HG02678 (cell line): ENCODE results near the gene RASGRF1.

Source experiments
- ATAC-seq: cut with Tn5 transposase; IDR thresholded peaks from one replicate; pipeline ENCODE4 v1.9.1; 2021; ENCODE audit warnings: mild to moderate bottlenecking, moderate library complexity; ENCODE audit not compliant: unreplicated experiment

RASGRF1 gene

DNA sequence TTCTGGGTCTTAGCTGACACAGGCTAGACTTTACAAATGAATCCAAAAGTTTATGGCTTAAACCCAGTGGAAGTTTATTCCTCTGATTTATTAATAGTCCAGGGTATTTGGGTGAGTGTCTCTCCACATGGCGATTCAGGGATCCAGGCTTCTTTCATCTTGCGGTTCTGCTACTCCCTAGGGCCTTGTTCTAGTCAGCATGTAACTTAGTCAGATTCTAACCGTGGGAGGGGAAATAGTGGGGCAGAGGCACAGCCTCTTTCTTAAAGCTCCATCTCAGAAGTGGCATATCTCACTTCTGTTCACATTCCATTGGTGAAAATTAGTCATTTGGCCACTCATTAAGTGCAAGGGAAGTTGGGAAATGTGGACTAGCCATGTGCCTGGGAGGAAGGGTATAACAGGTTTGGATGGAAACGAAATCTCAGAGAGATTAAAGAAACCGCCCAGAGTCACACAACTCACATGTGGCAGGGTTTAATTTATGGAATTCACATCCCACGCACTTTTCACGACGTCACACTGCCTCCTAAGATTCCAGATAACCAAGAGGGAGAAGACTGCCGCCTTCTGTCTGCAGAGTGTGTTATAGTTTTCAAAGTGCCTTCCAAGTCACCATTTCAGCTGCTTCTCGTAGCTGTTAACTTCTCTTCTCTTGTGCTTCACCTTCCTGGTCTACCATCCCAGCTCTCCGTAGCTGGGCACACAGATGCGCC lies 11.4 kb upstream of the RASGRF1 start:
- no peak for ATAC-seq

DNA sequence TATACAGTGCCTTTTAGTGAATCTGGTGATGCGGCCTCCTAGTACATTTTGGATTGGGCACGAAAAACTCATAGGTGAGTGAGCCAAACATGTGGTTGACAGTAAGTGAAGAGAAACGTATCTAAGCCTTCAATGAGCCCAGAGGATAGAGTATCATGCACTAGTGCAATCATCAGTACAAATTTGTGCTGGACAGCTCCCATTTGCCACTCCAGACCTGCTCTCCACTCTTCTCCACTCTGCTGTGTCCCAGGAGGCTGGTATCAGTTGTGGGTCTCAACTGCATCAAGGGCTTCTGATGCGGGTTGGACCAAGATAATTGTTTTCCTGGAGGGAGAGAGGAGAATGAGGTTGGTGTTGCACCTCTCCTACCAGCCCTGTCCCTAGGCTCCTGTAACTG lies 9.1 kb upstream of the RASGRF1 start:
- ATAC-seq, result no peak

DNA sequence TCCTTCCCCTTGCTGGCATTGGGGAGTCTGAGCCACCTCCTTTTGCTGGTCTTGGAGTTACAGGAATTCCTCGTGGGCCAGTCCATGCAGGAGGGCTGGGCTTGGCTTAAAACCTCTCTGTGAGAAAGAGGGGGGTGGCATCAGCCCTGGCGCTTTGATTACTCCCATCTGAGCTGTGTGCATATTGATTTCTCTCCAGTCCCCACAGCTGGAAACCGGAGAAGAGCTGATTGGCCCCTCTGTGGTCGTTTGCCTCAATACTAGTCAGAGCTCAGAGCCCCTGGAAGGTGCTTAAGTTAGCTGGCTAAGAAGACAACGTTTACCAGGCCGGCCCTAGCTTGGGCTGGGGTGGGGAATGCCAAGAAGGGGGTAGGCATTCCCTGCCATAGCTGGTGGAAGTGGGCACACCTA lies 4.0 kb upstream of the RASGRF1 start:
- no peak for ATAC-seq

DNA sequence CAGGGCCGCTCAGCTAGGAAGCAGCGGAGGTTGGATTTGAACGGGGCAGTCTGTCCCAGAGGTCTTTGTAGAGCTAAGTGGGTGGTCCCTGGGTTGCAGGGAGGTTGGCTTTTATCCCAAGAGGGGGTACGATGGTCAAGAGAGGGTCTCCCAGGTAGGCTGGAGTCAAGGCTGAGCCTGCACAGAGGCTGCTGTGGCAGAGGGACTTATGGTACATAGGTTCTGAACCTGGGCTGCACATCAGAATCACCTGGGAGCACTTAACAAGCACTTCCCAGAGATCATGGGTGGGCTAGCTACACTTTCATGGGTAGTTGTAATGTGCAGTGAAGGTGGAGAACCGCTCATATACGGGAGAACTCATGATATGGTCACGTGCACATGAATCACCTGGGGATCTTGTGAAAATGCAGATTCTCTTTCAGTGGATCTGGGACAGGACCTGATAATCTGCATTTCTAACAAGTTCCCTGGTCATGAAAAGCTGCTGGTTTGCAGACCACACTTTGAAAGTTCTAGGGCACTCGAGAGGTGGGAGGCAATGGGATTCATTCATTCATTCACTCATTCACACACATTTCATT lies 2.9 kb upstream of the RASGRF1 start:
- ATAC-seq, result no peak

DNA sequence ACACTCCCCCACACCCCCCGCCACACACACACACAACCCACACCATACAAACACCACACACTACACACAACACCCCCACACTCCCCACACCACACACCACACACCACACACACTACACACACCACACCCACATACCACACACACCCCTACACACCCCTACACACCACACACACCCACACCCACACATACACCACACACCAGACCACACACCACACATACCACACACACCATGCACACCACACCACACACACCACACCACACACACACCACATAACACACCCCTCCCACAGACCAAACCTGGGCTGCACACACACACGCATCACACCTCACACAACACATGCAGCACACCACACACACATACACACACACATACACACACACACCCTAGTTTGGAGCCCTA lies 1.8 kb upstream of the RASGRF1 start:
- ATAC-seq, result no peak

DNA sequence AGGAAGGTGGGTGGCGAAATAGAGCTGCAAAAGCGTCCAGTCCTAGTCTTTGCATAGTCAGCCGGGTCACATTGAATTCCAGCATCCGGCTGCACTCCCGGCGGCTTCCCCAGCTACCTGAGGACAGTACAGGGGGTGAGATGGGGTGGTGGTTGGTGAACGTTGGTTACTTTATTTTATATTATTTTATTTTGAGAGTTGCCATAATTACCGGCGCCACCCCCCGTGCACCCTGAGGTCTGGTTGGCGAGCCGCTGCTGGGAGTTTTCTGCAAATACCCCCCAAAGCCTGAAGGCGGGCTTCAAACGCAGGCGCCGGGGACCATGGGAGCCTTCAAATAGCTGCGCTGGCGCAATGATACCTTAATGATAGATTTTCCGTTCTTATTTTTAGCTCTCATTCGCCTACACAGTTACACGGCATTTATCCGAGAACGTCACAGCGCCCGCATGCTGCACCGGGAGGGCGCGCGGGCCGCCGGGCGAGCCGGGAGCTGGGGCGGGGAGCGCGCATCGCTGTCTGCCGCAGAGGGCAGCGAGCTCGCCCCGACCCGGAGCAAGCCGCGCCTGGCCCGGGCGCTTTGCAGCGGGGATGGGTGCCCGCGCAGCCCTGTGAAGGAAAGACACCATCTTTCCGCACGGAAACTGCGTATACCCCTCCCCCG lies 756 bp upstream of the RASGRF1 start:
- ATAC-seq, result no peak

DNA sequence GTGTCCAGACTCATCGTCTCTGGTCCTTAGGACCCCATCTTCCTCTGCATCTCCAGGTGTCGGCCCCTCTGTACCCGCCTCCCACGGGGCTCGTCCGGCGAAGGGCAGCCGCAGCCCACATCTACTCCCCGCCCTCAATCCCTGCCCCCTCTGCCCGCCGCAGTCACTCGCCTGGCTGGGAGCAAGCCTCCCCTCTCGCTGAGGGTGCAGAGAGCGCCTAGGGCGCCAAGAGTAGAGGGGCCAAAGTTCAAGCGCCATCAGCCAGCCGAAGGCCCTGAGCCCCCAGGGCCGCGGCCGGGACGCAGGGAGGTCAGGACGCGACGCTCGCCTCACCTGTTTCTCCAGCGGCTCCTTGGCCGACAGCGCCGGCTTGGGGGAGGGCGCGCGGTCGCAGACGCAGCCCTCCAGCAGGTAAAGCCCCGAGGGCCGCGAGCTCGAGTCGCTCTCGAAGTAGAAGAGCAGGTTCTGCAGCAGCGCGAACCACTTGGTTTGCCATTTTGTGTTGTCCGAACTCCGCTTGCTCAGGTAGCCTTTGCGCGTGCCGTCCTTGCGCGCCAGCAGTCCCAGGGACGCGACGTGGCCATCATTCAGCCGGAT lies 592 bp downstream of the RASGRF1 start:
- no peak for ATAC-seq

DNA sequence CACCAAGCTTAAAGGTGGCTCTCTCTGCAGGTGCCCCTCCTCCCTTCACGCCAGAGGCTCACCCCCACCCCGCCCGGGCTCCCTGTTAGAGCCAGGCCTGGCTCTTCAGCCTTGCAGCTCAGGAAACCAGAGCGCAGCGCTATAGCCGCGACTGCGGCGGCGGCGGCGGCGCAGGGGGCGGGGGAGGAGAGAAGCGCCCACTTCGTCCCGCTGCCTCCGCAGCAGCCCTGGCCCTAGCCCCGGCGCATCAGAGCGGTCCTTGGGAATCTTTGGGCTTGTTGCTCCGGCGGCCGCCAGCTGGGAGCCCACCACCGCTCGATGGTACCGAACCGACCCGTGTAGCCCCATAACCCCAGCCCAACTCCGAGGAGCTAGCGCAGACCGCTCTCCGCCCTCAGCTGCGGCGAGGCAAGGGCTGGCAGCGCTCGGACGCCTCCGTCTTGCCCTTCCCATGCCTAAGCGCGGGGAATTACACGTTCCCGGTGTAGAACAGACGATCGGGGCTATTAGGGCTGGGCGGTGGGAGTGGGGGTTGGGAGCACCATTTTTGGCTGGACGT lies 1.2 kb downstream of the RASGRF1 start:
- ATAC-seq, result no peak

DNA sequence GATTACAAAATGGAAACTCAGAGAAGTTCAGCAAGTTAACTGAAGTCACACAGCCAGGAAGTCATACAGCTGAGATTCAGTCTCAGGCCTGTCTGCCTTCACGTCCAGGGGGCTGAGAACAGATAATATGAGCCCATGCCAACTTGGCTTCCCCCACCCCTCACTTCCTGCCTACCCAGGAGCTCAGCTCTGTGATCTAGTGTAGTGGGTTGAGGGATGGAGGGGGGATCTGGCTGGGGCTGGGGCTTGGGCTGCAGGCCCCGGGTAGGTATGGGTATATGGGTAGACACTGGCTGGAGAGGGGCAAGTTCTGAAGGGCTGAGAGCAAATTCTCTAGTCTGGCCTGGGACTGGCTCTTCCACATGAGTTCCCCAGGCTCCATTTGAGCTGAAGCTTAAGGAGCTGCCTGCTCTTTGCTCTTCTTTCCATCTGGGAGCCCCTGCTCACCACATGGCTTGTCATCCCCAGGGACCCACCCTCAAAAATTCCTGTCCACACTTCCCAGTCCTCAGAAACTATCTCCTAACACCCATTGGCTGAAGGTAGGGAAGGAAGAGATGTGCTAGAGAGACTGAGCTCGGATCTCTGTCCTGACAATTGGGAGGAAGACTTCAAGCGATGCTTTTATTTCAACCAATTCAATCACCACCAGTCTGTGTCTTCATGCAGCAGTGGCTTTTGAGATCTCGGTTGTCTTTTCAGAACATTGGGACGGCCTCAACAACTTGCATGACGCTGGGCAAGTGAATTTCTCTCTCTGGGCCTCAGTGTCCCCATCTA lies 2.0 kb downstream of the RASGRF1 start:
- ATAC-seq, result no peak

DNA sequence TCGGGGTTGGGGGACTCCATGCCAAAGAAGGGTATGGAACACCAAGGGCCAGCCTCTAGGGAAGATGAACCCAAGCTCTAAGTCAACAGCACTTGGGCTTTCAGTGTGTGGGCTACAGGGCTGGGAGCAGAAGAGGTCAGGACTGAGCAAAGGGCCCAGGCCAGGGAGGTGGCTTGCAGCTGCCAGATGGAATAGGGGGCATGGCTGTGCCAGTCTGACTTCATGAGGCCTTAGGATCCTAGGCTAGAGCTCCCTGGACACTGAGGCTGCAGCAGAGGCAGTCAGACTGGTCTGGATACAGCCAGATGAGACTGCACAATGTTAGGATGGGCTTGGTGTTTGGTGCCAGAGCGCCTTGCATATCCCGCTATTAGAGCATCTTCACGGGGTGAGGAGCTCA lies 3.8 kb downstream of the RASGRF1 start:
- no peak for ATAC-seq

DNA sequence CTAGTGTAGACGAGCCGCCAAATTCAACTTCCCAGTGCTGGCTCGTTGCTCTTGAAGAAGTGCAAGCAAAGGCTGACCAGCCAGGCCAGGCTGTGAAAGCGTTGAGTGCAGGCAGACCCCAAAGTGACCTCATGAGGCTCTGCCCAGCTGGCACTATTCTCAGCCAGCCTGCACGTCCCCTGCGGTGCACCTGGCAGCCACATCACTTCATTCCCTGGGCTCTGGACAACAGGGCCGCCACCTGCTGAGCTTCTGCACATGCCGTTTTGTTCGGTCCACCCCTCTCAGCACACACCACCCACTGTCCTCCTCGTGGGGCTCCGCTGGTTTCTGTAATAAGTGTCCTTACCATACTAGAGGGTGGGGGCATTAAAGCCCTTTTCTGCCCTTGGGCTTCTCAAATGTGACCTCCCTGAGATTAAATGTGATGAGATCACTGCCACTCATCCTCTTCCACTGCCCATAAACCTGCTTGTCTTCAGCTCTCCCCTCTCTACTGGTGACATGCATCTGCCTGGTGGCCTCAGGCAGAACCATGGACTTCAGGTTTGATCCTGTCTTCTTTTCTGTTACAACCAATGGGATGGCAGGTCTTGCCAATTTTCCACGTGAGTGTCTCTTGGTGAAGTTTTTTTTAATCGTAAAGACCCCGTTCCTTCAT lies 6.1 kb downstream of the RASGRF1 start:
- no peak for ATAC-seq

DNA sequence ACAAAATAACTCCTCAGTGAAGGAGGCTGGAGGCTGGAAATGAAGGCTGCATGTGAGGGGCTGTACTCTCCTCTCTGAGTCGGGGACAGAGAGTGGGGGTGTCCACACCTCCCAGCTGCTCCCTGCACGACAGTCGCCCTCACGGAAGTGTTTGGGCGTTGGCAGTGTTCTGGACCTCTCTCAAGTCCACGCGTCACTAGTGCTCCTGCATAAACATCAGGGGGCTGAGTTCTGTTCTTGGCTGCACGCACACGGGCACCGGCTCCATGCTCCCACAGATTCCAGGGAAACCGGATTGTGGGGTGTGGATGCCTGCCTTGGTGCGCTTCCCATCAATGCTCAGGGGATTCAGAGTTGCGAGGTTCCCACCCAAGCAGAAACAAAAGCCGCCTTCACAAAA lies 7.4 kb downstream of the RASGRF1 start:
- no peak for ATAC-seq

DNA sequence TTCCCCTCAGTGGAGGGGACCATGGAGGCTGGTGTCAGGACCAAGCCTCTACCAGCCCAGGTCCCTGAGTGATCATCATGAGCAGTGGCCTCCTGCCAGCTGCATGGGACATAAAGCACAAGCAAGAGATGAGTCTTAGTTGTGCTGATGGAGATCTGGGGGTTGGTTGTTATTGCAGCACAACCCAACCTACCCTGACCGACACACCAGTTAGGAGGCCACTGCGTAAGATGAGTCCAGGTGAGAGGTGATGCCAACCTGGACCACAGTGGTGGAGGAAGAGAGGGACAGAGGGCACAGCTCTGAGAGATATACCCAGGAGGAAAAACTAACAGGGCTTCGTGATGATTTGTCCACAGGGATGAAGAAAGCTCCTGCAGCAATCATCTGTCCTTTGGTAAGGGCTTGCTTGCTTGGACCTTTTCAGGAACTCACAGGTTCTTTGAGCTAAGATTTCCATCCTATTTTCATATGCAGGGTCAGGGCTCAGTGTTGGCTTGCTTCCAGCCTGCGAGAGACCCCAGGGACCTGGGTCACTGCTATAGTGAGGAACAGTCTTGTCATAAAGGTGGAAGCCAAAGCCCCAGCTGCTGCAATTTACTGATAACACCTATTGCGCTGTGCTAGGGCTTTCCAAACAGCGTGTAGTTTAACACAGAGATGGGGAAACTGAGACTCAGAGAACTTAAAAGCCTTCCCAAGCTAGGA lies 8.1 kb downstream of the RASGRF1 start:
- no peak for ATAC-seq

DNA sequence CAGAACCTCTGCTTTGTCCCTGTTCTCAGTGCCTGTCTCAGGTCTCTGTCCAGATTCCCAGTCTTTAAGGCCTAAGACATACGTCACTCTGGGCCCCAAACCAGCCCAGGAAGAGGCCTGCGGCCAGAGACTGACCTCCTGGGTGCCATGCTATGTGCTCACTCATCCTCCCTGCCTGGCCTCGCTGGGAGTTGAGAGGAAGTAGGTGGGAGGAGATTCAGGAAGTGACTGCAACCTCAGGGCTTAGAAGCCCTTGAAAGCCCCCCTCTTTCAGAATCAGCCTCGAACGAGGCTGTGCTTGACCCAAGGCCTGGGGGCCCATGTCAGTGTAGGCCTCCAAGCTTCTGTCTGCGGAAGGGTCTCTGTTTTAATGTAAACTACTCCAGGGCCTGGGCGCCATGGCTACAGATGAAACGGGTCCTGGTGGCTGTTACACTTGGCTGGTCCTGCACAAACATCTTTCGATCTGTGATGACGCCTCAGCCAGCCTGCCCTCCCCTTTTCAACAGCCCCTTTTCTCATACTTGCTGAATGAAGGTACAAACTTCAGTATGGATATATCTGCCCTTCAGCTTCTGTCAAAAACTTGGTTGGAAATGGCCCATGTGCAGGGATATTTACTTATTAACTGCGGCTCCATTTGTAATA lies 11.7 kb downstream of the RASGRF1 start:
- ATAC-seq, result no peak

DNA sequence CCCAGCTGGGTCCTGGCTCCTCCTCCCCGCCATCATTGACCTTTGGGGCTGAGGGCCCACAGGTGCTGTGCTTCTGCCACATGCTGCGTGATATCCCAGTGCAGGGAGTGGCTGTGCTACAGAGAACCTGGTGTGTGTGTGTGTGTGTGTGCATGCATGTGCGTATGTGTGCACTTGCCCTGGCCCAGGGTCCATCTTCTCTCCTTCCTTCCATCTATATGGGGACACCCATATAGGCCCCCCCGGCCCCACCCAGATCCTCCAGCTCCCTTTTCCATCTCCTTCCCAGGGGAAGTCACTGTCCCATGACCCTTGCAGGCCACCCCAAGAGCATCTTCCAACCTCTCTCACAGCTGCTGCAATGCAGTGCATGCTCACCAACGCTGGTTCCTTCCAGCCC lies 12.6 kb downstream of the RASGRF1 start:
- no peak for ATAC-seq

DNA sequence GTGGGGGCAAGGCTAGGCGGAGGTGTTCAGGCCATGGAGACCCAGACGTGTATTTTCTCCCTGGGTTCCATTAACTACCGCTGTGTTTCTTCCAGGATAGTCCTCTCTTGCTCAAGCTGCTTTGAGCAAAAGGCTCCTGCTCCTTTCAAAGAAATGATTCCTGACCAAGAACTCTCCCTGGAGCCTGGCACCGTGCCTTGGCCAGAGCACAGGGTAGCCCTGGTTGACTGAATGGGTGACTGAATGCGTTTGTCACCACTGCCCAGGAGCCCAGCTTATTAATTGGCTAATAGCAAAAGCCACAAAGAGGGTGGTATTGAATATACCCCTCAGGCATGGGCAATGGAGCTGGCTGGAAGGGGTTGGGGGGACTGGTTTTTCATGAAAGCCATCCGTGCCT lies 13.9 kb downstream of the RASGRF1 start:
- no peak for ATAC-seq

DNA sequence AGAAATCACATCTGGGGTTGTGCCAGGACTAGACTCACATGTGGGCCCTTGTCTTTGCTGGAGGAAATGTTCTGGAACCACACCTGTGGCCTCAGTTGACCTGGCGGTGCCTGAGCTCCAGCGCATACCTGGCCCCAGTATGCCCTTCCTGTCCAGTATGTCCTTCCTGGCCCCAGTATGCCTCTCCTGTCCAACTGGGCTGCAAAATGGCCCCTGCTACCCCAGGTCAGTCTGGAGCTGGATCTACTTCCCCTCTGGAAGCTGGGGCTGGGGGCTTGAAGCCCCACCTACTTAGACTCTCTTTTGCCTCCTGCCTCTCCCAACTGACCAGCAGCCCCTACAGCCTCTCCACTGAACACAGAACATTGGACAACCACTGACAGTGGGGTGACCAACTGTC lies 15.3 kb downstream of the RASGRF1 start:
- no peak for ATAC-seq

DNA sequence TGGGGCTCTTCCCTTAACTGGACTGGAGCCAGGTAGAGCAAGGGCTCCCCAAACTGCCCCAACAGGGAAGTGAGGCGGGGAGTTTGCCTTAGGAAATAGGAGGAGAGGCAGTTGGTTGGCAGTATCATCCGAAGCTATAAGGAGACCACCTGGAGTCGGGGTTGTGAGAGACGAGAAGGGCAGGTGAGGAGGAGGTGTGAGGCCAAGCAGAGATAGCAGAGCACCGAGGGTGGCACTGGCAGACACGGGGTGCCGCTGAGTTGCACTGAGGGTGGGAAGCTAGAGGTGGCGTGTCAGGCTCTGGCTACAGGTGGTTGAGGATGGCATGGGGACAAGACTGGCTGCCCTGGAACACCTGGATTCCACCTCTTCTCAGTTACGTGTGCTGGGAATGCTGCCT lies 17.2 kb downstream of the RASGRF1 start:
- no peak for ATAC-seq

DNA sequence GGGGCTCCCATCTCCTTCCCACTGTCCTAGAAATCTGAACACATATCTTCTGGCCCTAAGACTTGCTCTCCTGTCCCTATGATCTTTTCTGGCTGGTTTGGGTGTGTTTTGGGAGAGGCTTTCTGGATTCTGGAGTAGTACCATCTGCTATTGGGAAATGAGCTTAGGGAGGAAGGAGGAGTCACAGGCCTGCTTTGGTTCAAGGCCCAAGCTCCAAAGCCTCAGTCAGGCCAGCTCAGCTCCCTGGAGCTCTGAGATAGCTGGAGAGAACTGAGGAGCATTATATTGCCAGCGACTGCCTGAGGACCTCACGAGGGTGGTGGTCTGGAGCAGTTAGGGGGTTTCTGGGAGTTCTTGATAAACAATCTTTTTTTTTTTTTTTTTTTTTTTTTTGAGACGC lies 18.7 kb downstream of the RASGRF1 start:
- no peak for ATAC-seq
